ENCODE results near the gene MYO5B. TPM values are rescaled to one million over a fixed set of nuclear protein-coding genes. Genes with fewer than 3 reads are reported as not detected.

Gene MYO5B
- total RNA-seq, 2 donors from 2014 or later: 106 to 132 TPM

DNA sequence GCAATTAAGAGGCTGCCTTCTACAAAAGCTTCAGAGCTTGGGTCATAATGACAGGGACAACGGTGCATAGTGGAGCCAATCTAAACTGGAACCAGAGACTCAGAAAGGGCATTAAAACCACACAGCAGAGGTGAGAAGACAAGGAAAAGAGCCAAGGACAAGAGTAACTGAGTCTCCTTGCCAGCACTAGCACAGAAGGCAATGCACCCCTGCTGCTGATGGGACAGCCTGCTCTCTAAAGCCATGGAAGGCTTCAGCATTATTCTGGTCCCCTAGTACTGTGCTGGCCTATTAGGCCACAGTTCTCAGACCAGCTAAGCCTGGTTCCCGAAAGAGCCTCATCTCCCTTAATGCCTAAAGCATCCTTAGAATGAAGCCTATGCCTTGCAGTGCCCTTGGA is 15.5 kb downstream of the MYO5B start:
- Histone ChIP-seq H3K4me1 (peaks cover 3% of the 10 kb centered on the region), H3K9ac (ENCODE audit: low read depth in 2 of 2, low read length in 2 of 2) (no peak overlapping the region), H3K4me3 (no peak overlapping the region), H3K9me3 (no peaks in the 10 kb centered on the region), H3K27me3 (no peaks in the 10 kb centered on the region), H3K36me3 (no peaks in the 10 kb centered on the region), H3K27ac (no peak overlapping the region)
- intact Hi-C loops (cut with DNase I): no loop called here
- TF ChIP-seq, protein P1, sequence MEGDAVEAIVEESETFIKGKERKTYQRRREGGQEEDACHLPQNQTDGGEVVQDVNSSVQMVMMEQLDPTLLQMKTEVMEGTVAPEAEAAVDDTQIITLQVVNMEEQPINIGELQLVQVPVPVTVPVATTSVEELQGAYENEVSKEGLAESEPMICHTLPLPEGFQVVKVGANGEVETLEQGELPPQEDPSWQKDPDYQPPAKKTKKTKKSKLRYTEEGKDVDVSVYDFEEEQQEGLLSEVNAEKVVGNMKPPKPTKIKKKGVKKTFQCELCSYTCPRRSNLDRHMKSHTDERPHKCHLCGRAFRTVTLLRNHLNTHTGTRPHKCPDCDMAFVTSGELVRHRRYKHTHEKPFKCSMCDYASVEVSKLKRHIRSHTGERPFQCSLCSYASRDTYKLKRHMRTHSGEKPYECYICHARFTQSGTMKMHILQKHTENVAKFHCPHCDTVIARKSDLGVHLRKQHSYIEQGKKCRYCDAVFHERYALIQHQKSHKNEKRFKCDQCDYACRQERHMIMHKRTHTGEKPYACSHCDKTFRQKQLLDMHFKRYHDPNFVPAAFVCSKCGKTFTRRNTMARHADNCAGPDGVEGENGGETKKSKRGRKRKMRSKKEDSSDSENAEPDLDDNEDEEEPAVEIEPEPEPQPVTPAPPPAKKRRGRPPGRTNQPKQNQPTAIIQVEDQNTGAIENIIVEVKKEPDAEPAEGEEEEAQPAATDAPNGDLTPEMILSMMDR (IDR thresholded peaks at IDR 0.05): no peak
- no peak for DNase-seq

DNA sequence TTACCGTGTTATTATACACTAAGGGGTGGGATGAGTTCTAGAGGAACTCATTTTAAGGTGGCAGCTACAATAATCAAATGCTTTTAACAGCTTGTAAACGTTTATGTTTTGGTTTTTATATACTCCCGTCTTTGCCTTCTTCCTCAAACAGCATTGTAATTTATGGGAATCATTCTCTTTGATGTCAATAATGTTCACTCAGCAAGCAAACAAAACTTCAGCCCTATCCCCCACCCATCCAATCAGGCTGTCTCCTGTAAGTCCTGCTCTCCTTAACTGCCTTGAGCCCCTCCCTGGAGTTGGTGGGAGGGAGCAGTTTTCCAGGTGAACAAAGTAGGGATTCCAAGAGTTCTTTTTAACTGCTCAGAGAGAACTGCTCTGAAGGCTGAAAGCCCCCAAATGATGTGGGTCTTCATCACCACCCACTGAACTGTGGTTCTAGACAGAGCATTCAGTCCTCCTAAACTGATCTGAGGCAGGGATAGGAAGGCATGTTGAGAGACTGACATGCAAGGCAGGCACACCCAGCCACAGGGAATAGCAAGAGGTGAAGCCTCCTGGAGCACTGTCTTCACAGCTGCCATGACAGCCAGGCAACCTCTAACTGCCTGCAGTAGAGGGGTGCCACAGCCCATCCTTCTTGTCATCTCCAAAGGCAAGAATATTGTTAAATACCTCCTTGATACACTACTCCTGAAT is 17.5 kb downstream of the MYO5B start:
- H3K27ac ChIP-seq: peak overlapping the region; percentile 22
- peak; percentile 77 for DNase-seq
- no peaks in the 10 kb centered on the region for H3K36me3 ChIP-seq
- H3K4me1 ChIP-seq: peaks cover 3% of the 10 kb centered on the region
- TF ChIP-seq, protein P1 (IDR thresholded peaks at IDR 0.05): no peak
- no peaks in the 10 kb centered on the region for H3K9me3 ChIP-seq
- H3K4me3 ChIP-seq: no peak overlapping the region
- peak overlapping the region in 1 of 2 donors; percentile 19 for H3K9ac ChIP-seq (ENCODE audit: low read depth in 2 of 2, low read length in 2 of 2)
- intact Hi-C loops (cut with DNase I): no loop called here
- H3K27me3 ChIP-seq: no peaks in the 10 kb centered on the region

DNA sequence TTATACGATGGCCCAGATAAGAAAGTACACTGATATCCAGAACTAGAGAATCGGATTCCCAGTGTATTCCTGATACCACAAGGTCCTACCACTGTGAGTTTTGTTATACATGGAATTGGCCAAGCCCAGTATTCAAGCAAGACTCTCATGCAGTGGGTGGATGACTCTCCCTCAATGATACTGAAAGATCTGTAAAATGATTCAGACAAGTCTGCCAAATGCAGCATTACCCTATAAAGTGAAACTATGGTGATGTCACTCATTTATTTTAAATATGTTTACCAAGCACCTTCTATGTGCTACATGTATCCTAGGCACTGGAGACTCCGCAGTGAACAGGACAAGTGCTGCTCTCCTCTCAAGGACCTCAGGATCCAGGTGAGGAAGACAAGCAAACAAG is 22.6 kb downstream of the MYO5B start:
- Histone ChIP-seq H3K9me3 (no peaks in the 10 kb centered on the region), H3K4me1 (peaks cover 3% of the 10 kb centered on the region), H3K27ac (no peak overlapping the region), H3K9ac (ENCODE audit: low read depth in 2 of 2, low read length in 2 of 2) (no peak overlapping the region), H3K36me3 (no peaks in the 10 kb centered on the region), H3K27me3 (no peaks in the 10 kb centered on the region), H3K4me3 (no peak overlapping the region)
- no peak for DNase-seq
- TF ChIP-seq, protein P1 (IDR thresholded peaks at IDR 0.05): no peak
- intact Hi-C loops (cut with DNase I): no loop called here

DNA sequence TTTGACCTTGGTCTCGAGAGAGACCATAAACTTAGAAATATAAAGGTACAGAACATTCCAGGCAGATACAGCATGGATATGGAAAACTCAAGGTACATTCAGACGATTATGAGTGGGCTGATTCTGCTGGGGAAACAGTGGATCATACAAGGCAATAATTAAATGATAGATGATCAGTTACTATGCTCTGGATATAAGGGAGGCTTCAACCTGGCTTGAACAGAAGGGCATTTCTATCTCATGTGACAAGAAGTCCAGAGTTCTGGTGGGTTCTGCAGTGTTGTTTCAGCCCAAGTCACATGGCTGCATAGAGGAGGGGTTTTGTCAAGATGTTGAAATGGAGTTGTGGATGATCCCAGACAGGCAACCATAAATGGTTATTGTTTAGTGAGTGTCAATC is 23.5 kb downstream of the MYO5B start:
- H3K4me3 ChIP-seq: no peak overlapping the region
- TF ChIP-seq, protein P1 (IDR thresholded peaks at IDR 0.05): no peak
- intact Hi-C loops (cut with DNase I): no loop called here
- DNase-seq: no peak
- H3K9me3 ChIP-seq: no peaks in the 10 kb centered on the region
- no peaks in the 10 kb centered on the region for H3K36me3 ChIP-seq
- H3K9ac ChIP-seq (ENCODE audit: low read depth in 2 of 2, low read length in 2 of 2): no peak overlapping the region
- H3K27ac ChIP-seq: no peak overlapping the region
- no peaks in the 10 kb centered on the region for H3K4me1 ChIP-seq
- H3K27me3 ChIP-seq: no peaks in the 10 kb centered on the region

DNA sequence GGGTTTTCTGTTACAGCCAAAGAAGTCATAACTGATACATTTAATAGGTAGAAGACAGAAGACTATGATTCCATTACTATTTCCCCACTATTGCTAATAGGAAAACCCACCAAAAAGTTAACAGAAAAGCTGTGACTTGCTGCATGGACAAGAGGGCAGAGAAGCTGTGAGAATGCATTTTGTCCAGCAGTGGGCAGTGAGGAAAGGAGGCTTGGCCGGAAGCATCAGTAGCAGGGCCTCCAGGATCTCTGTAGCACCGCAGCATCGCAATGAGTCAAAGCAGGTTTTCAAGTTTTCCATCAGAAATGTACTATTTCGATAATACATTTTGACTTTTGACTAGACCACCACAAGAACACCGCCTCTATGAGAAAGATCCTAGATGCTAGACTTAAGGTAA is 24.9 kb downstream of the MYO5B start:
- Histone ChIP-seq H3K9me3 (no peaks in the 10 kb centered on the region), H3K9ac (ENCODE audit: low read depth in 2 of 2, low read length in 2 of 2) (no peak overlapping the region), H3K4me1 (no peaks in the 10 kb centered on the region), H3K27ac (no peak overlapping the region), H3K4me3 (no peak overlapping the region), H3K27me3 (no peaks in the 10 kb centered on the region), H3K36me3 (no peaks in the 10 kb centered on the region)
- intact Hi-C loops (cut with DNase I): no loop called here
- TF ChIP-seq, protein P1 (IDR thresholded peaks at IDR 0.05): no peak
- DNase-seq: no peak

Measured in colonic mucosa (tissue), 4 donors.